Measurements from ENCODE around the gene MT3. TPM values are rescaled to one million over a fixed set of nuclear protein-coding genes. Genes with fewer than 3 reads are reported as not detected.
"Not testable (repeated sequence)": the region's sequence is repeated elsewhere in the genome, so short reads cannot be mapped to it uniquely, and the experiment has no call there.

Gene MT3
- total RNA-seq, 2 experiments from 2014 or later = 0.64 to 1.6 TPM

- Mint-ChIP-seq H3K36me3 (ENCODE audit: low read depth) (no peaks in the 10 kb centered on the region), H3K9me3 (no peaks in the 10 kb centered on the region), H3K27me3 (ENCODE audit: low read depth) (peaks cover 16% of the 10 kb centered on the region), H3K4me1 (ENCODE audit: low read depth) (peaks cover 68% of the 10 kb centered on the region), H3K4me3 (no peak overlapping the region), H3K27ac (peak overlapping the region; percentile 73)
- no peak for DNase-seq
- intact Hi-C loops (cut with micrococcal nuclease) = loop anchor here (1.0 to 5.0 kb wide), 7 partner anchors 12 to 989 kb away; partner anchors contain the start of genes CCDC102A, HERPUD1, MT1E and NLRC5
- CTCF ChIA-PET = interaction anchor here (3.5 kb wide), 1 partner anchor 88 kb away, joined by 12 read pairs; no protein-coding TSS in a partner anchor
Observed at GRCh38 chr16:56613706-56614105, 24.4 kb downstream of the MT3 start.

DNA sequence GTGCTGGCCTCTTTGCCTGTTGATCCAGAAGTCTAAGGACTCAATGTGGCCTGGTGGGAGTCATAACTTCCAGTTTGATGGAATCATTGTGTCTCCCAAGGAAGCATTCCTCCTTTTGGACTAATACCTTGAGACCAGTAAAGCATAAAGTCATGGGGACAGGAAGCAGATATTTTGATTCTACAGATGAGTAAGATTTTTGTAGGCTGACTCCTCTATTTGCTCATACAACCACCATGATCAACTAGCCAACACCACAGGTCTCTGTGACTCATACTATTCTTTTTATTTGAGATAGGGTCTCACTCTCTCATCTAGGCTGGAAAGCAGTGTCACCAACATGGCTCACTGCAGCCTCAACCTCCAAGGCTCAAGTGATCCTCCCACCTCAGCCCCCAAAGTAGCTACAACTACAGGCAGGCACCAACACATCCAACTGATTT is 25.2 kb downstream of the MT3 start:
- H3K36me3 Mint-ChIP-seq (ENCODE audit: low read depth) = no peaks in the 10 kb centered on the region
- intact Hi-C loops (cut with micrococcal nuclease) = loop anchor here (1.0 to 5.0 kb wide), 7 partner anchors 11 to 988 kb away; partner anchors contain the start of genes CCDC102A, HERPUD1, MT1E and NLRC5
- H3K9me3 Mint-ChIP-seq = no peaks in the 10 kb centered on the region
- peaks cover 20% of the 10 kb centered on the region for H3K27me3 Mint-ChIP-seq (ENCODE audit: low read depth)
- peaks cover 59% of the 10 kb centered on the region for H3K4me1 Mint-ChIP-seq (ENCODE audit: low read depth)
- no peak overlapping the region for H3K27ac Mint-ChIP-seq
- CTCF ChIA-PET = interaction anchor here (1.3 to 1.4 kb wide), 2 partner anchors 11 to 34 kb away, joined by 3 to 4 read pairs; no protein-coding TSS in a partner anchor
- no peak overlapping the region for H3K4me3 Mint-ChIP-seq
- peak; percentile 58 for DNase-seq

DNA sequence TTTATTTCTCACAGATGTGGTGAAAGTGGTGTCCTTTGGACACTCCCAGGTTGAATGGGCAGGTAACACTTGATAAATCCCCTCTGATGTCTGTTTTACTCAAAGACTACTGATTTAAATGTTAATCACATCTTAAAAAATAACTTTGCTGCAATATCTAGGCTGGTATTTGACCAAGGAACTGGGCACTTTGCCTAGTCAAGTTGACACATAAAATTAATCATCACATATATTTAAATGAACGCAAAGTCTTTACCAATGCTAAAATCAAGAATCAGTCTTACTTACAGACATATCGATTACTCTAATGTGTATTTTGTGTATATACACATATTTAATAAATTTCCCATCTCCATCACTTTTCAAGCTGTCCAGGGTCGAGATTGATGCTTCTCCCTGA is 26.0 kb downstream of the MT3 start:
- H3K4me1 Mint-ChIP-seq (ENCODE audit: low read depth) = peaks cover 52% of the 10 kb centered on the region
- no peak for DNase-seq
- H3K9me3 Mint-ChIP-seq = no peaks in the 10 kb centered on the region
- CTCF ChIA-PET = interaction anchor here (1.3 to 1.4 kb wide), 2 partner anchors 12 to 35 kb away, joined by 3 to 4 read pairs; no protein-coding TSS in a partner anchor
- intact Hi-C loops (cut with micrococcal nuclease) = loop anchor here (2.0 kb wide), 1 partner anchor 987 kb away; no protein-coding TSS in a partner anchor
- no peaks in the 10 kb centered on the region for H3K36me3 Mint-ChIP-seq (ENCODE audit: low read depth)
- H3K27me3 Mint-ChIP-seq (ENCODE audit: low read depth) = peaks cover 20% of the 10 kb centered on the region
- no peak overlapping the region for H3K27ac Mint-ChIP-seq
- no peak overlapping the region for H3K4me3 Mint-ChIP-seq

GRCh38 chr16:56616608-56617211 is 27.4 kb downstream of the MT3 start:
- H3K27me3 Mint-ChIP-seq (ENCODE audit: low read depth) = peaks cover 20% of the 10 kb centered on the region
- intact Hi-C loops (cut with micrococcal nuclease) = no loop called here
- CTCF ChIA-PET = interaction anchor here (0.6 kb wide), 1 partner anchor 1155 kb away, joined by 3 read pairs; no protein-coding TSS in a partner anchor
- H3K4me1 Mint-ChIP-seq (ENCODE audit: low read depth) = peaks cover 38% of the 10 kb centered on the region
- H3K9me3 Mint-ChIP-seq = no peaks in the 10 kb centered on the region
- H3K4me3 Mint-ChIP-seq = peak overlapping the region; percentile 38
- no peak for DNase-seq
- H3K27ac Mint-ChIP-seq = no peak overlapping the region
- H3K36me3 Mint-ChIP-seq (ENCODE audit: low read depth) = no peaks in the 10 kb centered on the region

DNA sequence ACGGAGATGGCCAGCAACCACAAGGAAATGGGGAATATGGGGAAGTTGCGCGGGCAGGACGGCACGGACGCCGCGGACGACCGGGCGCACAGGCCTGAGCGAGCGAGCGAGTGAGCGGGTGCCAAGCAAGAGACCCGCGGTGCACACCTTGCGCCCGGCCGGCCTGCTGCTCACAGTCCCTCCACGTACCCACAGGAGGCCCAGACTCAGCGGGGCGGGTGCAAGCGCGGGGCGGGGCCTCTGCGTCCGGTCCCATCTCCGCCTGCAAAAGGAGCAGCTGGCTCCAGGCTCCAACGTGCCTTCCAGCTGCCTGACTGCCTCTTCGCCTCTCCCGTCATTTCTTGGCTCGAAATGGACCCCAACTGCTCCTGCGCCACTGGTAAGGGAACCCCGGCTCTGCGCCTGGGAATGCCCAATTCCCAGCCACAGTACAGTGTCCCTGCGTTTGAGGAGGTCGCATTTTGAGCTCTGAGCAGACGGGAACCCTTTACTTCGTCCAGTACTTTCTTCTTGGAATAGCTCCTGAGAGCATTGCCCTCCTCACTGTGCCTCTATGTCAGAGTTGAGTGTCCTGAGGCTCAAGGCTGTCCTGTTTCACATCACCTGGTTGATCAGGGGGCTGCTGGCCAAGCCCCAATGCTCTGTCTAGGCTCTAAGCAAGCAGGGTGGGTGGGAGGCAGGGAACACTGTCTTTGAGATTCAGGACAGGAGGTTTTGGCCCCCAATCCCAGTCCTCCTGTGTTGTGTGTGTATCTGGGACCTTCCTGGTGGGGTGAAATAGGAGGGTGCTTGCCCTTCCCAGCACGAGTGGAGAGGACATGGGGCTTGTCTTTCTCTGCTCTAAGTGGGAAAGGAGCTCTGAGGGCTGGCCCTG is 28.1 kb downstream of the MT3 start:
- peaks cover 34% of the 10 kb centered on the region for H3K4me1 Mint-ChIP-seq (ENCODE audit: low read depth)
- CTCF ChIA-PET = interaction anchor here (1.0 kb wide), 1 partner anchor 84 kb away, joined by 3 read pairs; no protein-coding TSS in a partner anchor
- peak; percentile 71 for DNase-seq
- no peaks in the 10 kb centered on the region for H3K9me3 Mint-ChIP-seq
- intact Hi-C loops (cut with micrococcal nuclease) = no loop called here
- H3K36me3 Mint-ChIP-seq (ENCODE audit: low read depth) = no peaks in the 10 kb centered on the region
- H3K27me3 Mint-ChIP-seq (ENCODE audit: low read depth) = peaks cover 20% of the 10 kb centered on the region
- H3K27ac Mint-ChIP-seq = no peak overlapping the region
- H3K4me3 Mint-ChIP-seq = peak overlapping the region; percentile 38

DNA sequence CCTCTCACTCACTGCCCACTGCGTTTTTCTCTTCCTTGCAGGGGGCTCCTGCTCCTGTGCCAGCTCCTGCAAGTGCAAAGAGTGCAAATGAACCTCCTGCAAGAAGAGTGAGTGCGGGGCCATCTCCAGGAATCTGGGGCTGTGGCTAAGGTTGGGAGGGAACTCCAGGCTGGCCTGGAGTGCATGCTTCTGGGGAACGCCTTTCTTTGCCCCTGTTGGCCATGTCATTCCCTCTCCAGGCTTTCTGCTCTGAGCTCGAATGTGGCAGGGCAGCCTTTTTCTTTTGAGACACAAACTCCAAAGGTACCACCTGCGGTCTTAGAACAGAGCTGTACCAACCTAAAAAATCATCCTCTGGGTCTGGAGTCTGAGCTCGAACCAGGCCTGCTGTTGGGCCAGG is 28.8 kb downstream of the MT3 start:
- Mint-ChIP-seq H3K9me3 (no peaks in the 10 kb centered on the region), H3K27ac (no peak overlapping the region), H3K36me3 (ENCODE audit: low read depth) (no peaks in the 10 kb centered on the region), H3K27me3 (ENCODE audit: low read depth) (peaks cover 20% of the 10 kb centered on the region), H3K4me1 (ENCODE audit: low read depth) (peaks cover 30% of the 10 kb centered on the region), H3K4me3 (no peak overlapping the region)
- DNase-seq = no peak
- CTCF ChIA-PET = interaction anchor here (1.0 kb wide), 1 partner anchor 84 kb away, joined by 3 read pairs; no protein-coding TSS in a partner anchor
- intact Hi-C loops (cut with micrococcal nuclease) = no loop called here

GRCh38 chr16:56620339-56620897 is 31.1 kb downstream of the MT3 start:
- Mint-ChIP-seq H3K9me3 (no peaks in the 10 kb centered on the region), H3K4me1 (ENCODE audit: low read depth) (peaks cover 15% of the 10 kb centered on the region), H3K27ac (no peak overlapping the region), H3K27me3 (ENCODE audit: low read depth) (peaks cover 28% of the 10 kb centered on the region), H3K4me3 (no peak overlapping the region), H3K36me3 (ENCODE audit: low read depth) (no peaks in the 10 kb centered on the region)
- intact Hi-C loops (cut with micrococcal nuclease) = no loop called here
- CTCF ChIA-PET = no interaction called here
- no peak for DNase-seq

- H3K27ac Mint-ChIP-seq; H3K36me3 Mint-ChIP-seq (ENCODE audit: low read depth); DNase-seq; intact Hi-C loops (cut with micrococcal nuclease); H3K9me3 Mint-ChIP-seq; CTCF ChIA-PET; H3K4me3 Mint-ChIP-seq: not testable (repeated sequence)
- H3K4me1 Mint-ChIP-seq (ENCODE audit: low read depth) = peaks cover 19% of the 10 kb centered on the region
- H3K27me3 Mint-ChIP-seq (ENCODE audit: low read depth) = peaks cover 34% of the 10 kb centered on the region
Observed at GRCh38 chr16:56621665-56622445, 32.5 kb downstream of the MT3 start.

GRCh38 chr16:56623184-56623583 is 33.9 kb downstream of the MT3 start:
- H3K27ac Mint-ChIP-seq; H3K9me3 Mint-ChIP-seq; DNase-seq; intact Hi-C loops (cut with micrococcal nuclease); H3K36me3 Mint-ChIP-seq (ENCODE audit: low read depth); H3K4me3 Mint-ChIP-seq: not testable (repeated sequence)
- peaks cover 14% of the 10 kb centered on the region for H3K4me1 Mint-ChIP-seq (ENCODE audit: low read depth)
- CTCF ChIA-PET = interaction anchor here (1.3 to 1.5 kb wide), 2 partner anchors 19 to 79 kb away, joined by 6 to 7 read pairs; no protein-coding TSS in a partner anchor
- H3K27me3 Mint-ChIP-seq (ENCODE audit: low read depth) = peaks cover 30% of the 10 kb centered on the region

DNA sequence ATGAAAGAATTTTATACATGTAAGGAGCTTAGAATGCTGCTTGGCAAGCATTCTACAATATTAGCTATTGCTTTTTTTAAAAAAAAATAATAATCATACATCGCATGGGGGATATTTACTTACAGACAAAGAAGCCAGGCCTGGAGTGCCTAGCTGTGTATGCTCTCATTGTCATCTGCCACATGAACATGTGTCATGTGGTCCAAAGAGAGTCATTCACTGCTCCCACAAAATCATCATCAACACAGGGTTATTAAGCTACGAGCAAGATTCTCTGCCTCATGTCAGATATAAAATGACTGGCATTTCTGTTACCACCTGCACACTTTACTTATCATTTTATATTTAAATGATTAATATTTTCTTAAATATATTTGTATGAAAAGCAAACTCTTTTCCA is 34.3 kb downstream of the MT3 start:
- Mint-ChIP-seq H3K4me1 (ENCODE audit: low read depth) (peaks cover 14% of the 10 kb centered on the region), H3K4me3 (no peak overlapping the region), H3K27me3 (ENCODE audit: low read depth) (peaks cover 28% of the 10 kb centered on the region), H3K36me3 (ENCODE audit: low read depth) (no peaks in the 10 kb centered on the region), H3K9me3 (no peaks in the 10 kb centered on the region), H3K27ac (no peak overlapping the region)
- no peak for DNase-seq
- intact Hi-C loops (cut with micrococcal nuclease) = loop anchor here (2.0 kb wide), 1 partner anchor 19 kb away; no protein-coding TSS in a partner anchor
- CTCF ChIA-PET = interaction anchor here (1.3 to 1.5 kb wide), 2 partner anchors 20 to 78 kb away, joined by 6 to 7 read pairs; no protein-coding TSS in a partner anchor

DNA sequence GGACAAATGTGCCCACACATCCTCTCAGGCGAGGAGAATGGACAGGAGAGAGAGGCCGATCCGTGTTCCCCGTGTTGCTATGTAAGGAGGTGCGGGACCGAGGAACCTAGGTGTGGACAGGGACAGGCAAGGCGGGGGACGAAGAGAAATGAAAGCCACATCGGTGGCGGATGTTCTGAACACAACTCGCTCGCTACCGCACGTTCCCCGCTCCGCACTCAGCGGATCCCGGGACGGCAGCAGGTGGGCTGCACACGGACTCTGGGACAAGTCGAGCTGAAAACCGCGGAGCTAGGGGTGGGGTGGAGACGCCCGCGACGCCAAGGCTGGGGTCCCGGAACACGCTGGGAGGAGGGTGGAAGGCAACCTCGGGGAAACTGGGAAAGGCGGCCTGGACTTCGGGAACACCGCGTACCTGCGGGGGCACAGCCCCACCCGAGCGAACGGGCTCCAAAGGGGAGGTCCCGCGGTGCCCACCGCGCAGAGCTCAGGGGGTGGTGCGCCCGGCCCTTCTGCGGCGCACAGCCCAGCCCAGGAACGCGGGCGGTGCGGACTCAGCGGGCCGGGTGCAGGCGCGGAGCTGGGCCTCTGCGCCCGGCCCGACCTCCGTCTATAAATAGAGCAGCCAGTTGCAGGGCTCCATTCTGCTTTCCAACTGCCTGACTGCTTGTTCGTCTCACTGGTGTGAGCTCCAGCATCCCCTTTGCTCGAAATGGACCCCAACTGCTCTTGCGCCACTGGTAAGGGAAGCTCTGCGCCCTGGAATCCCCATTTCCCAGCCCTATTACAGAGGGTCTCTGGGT is 36.0 kb downstream of the MT3 start, which contains the start of gene MT1E:
Gene MT1E (plus strand): TSS at position 642 of the 803 bp plus-strand sequence. CDS start 71 bp downstream, at position 713.
- no peaks in the 10 kb centered on the region for H3K9me3 Mint-ChIP-seq
- H3K27ac Mint-ChIP-seq = no peak within 1 kb of the TSS
- DNase-seq = peak; percentile 61
- peak within 1 kb of the TSS; percentile 76 for H3K4me3 Mint-ChIP-seq
- intact Hi-C loops (cut with micrococcal nuclease) = loop anchor here (1.0 to 2.0 kb wide), 4 partner anchors 11 to 57 kb away; partner anchors contain the start of genes MT1X and MT2A
- peaks cover 14% of the 10 kb centered on the region for H3K4me1 Mint-ChIP-seq (ENCODE audit: low read depth)
- CTCF ChIA-PET = interaction anchor here (1.2 kb wide), 1 partner anchor 77 kb away, joined by 6 read pairs; no protein-coding TSS in a partner anchor
- H3K27me3 Mint-ChIP-seq (ENCODE audit: low read depth) = peaks cover 25% of the 10 kb centered on the region
- H3K36me3 Mint-ChIP-seq (ENCODE audit: low read depth) = no peaks in the 10 kb centered on the region
